Parathyroid adenoma (tissue), 2 donors: Measurements from ENCODE around the gene ADCY3.
A peak's percentile ranks its signal among the peaks of the same experiment; 100 is the strongest.

Source experiments
- H2AFZ ChIP-seq: fragments of 300-600 bp; sonication (generic); one replicate; pipeline ENCODE4 v1.7.0; 2017; ENCODE audit warnings: antibody characterized with exemption, mild to moderate bottlenecking
- H3K27ac ChIP-seq: fragments of 300-600 bp; sonication (generic); one replicate; pipeline ENCODE4 v1.7.0; 2017
- H3K27me3 ChIP-seq: fragments of 300-600 bp; sonication (generic); one replicate; pipeline ENCODE4 v1.7.0; 2017; ENCODE audit warnings: low read length; ENCODE audit not compliant: control insufficient read depth, insufficient read depth
- H3K36me3 ChIP-seq: fragments of 300-600 bp; sonication (generic); one replicate; pipeline ENCODE4 v1.7.0; 2017; ENCODE audit warnings: low read length; ENCODE audit not compliant: control insufficient read depth, insufficient read depth
- H3K4me1 ChIP-seq: fragments of 300-600 bp; sonication (generic); one replicate; pipeline ENCODE4 v1.7.0; 2017; ENCODE audit warnings: control low read depth
- H3K4me2 ChIP-seq: fragments of 300-600 bp; sonication (generic); one replicate; pipeline ENCODE4 v1.7.0; 2017; ENCODE audit warnings: low read length
- H3K4me3 ChIP-seq: fragments of 300-600 bp; sonication (generic); one replicate; pipeline ENCODE4 v1.7.0; 2017; ENCODE audit warnings: low read depth, low read length
- H3K79me2 ChIP-seq: fragments of 300-600 bp; sonication (generic); one replicate; pipeline ENCODE4 v1.7.0; 2017; ENCODE audit warnings: control low read depth
- H3K9ac ChIP-seq: fragments of 300-600 bp; sonication (generic); one replicate; pipeline ENCODE4 v1.7.0; 2017; ENCODE audit warnings: mild to moderate bottlenecking
- H3K9me3 ChIP-seq: fragments of 300-600 bp; sonication (generic); one replicate; pipeline ENCODE4 v1.7.0; 2017; ENCODE audit warnings: low read length; ENCODE audit not compliant: control insufficient read depth
- CTCF ChIP-seq: fragments of 300-600 bp; sonication (generic); IDR thresholded peaks from one replicate; pipeline ENCODE4 v1.7.0; 2017; ENCODE audit warnings: antibody characterized with exemption, mild to moderate bottlenecking
- donor health status: primary hyperparathyroidism.

ADCY3 gene

GRCh38 chr2:24834733-24835395, 85.2 kb downstream of the ADCY3 start:
- Histone ChIP-seq H3K4me3 (no peak overlapping the region), H3K4me2 (no peak overlapping the region), H3K27ac (no peak overlapping the region), H3K9ac (no peak overlapping the region), H3K9me3 (no peaks in the 10 kb centered on the region), H3K4me1 (peaks cover 7% of the 10 kb centered on the region), H3K36me3 (no peaks in the 10 kb centered on the region), H2AFZ (no peak overlapping the region), H3K79me2 (no peaks in the 10 kb centered on the region), H3K27me3 (no peaks in the 10 kb centered on the region)
- no peak for TF ChIP-seq CTCF

GRCh38 chr2:24833821-24834732, 86.0 kb downstream of the ADCY3 start:
- TF ChIP-seq CTCF: no peak
- Histone ChIP-seq H3K27ac (no peak overlapping the region), H3K36me3 (no peaks in the 10 kb centered on the region), H3K9me3 (no peaks in the 10 kb centered on the region), H3K4me3 (no peak overlapping the region), H3K27me3 (no peaks in the 10 kb centered on the region), H3K4me1 (peaks cover 7% of the 10 kb centered on the region), H2AFZ (no peak overlapping the region), H3K79me2 (no peaks in the 10 kb centered on the region), H3K4me2 (no peak overlapping the region), H3K9ac (no peak overlapping the region)

GRCh38 chr2:24832931-24833701, 86.9 kb downstream of the ADCY3 start:
- Histone ChIP-seq H3K27ac (no peak overlapping the region), H2AFZ (no peak overlapping the region), H3K4me2 (no peak overlapping the region), H3K27me3 (no peaks in the 10 kb centered on the region), H3K9me3 (no peaks in the 10 kb centered on the region), H3K36me3 (no peaks in the 10 kb centered on the region), H3K4me3 (no peak overlapping the region), H3K4me1 (peaks cover 7% of the 10 kb centered on the region), H3K79me2 (no peaks in the 10 kb centered on the region), H3K9ac (no peak overlapping the region)
- TF ChIP-seq CTCF: no peak

- H3K4me2 ChIP-seq: no peak overlapping the region
- no peak for TF ChIP-seq CTCF
Measured at GRCh38 chr2:24832521-24832920, 87.5 kb downstream of the ADCY3 start.

More at GRCh38 chr2:24832521-24832920, 87.5 kb downstream of the ADCY3 start:
- Histone ChIP-seq H3K9ac (no peak overlapping the region), H3K27ac (no peak overlapping the region), H3K4me1 (peaks cover 7% of the 10 kb centered on the region), H2AFZ (peak overlapping the region; percentile 21), H3K4me3 (no peak overlapping the region), H3K9me3 (no peaks in the 10 kb centered on the region), H3K27me3 (no peaks in the 10 kb centered on the region), H3K36me3 (no peaks in the 10 kb centered on the region), H3K79me2 (no peaks in the 10 kb centered on the region)
